ENCODE measurements around the gene CBX2.
"Not testable (repeated sequence)": the region's sequence is repeated elsewhere in the genome, so short reads cannot be mapped to it uniquely, and the experiment has no call there.

The CBX2 gene

DNA sequence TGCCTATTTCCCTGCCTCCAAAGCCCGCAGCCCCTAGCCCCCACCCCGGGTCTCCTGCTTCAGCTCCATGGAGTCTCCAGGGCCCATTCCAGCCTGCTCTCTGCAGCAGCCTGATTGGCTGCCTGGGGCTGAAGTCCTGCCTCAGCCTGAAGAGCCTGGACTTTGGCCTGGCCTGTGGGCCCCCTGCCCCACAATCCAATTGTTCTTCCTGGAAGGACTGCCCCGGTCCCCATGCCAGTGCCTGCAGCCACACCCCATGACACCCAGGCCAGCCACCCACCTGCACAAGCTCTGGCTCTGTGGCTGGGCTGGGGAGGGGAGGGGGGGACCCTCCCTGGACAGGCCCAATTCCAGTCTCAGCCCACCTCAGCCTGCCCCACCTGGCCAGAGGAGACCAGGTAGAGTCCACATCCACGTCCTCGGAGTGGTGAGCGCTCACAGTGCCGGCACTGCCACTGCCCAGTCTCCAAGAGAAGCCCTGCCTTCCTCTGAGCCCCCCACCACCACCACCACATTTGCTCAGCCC lies 34.9 kb upstream of the CBX2 start:
- no peak for DNase-seq (ENCODE audit: low read depth in 2 of 2)

DNA sequence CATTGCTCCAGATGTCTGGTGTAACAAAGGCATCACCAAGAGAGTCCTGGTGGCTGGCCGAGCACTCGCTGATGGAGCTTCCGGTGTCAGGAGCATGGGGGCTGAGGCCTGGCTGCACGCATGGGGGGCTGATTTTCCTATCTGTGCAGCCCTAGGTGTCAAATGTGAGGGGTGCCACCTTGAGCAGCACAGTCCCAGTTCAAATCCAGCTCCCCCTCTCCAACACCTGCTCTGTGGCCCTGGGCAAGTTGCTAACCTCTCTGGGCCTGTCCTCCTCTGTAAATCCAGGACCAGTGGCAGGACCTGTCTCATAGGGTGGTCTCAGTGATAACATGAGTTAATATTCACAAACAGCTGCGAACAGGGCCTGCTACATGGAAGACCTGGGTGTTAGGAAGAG lies 34.3 kb upstream of the CBX2 start:
- no peak for DNase-seq (ENCODE audit: low read depth in 2 of 2)

DNA sequence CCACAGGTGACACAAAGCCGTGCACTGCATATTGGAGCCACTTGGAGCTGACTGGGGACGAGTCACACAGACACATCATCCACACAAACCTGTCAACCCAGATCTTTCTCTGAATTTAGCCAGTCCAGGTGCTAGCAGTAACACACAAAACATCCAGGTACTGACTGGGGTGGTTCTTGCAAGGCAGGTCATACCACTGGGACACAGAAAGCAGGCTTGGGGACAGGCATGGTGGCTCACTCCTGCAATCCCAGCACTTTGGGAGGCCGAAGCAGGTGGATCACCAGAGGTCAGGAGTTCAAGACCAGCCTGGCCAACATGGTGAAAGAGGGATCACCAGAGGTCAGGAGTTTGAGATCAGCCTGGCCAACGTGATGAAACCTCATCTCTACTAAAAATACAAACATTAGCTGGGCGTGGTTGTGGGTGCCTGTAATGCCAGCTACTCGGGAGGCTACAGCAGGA lies 32.3 kb upstream of the CBX2 start:
- no peak for DNase-seq (ENCODE audit: low read depth in 2 of 2)

DNA sequence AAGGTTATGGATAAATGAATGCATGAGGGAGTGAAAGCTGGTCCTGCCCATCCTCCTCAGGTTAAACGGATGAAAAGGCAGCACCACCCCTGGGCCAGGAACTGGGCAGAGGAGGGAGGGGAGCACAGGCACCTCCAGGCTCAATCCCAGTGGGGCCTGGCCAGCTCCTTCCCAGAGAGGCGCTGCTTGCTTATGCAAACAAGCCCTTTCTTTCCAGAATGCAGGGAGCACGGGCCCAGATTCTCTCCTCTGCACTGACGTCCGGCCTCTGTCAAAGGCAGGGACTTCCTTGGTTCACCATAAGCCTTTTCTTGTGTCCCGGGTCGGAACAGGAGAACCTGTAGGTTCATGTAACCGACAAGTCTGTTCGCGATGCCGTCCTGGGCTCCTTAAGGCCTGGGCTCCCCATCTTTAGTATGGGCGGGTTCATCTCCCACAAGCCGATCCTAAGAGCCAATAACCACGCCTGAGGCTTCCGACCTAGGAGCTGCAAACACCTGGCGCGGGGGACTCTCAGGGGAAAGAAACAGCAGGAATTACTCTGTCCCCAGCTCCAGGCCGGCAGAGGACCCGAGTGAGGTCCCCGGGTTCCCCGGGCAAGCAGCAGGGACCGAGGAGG lies 30.9 kb upstream of the CBX2 start:
- DNase-seq (ENCODE audit: low read depth in 2 of 2): no peak

DNA sequence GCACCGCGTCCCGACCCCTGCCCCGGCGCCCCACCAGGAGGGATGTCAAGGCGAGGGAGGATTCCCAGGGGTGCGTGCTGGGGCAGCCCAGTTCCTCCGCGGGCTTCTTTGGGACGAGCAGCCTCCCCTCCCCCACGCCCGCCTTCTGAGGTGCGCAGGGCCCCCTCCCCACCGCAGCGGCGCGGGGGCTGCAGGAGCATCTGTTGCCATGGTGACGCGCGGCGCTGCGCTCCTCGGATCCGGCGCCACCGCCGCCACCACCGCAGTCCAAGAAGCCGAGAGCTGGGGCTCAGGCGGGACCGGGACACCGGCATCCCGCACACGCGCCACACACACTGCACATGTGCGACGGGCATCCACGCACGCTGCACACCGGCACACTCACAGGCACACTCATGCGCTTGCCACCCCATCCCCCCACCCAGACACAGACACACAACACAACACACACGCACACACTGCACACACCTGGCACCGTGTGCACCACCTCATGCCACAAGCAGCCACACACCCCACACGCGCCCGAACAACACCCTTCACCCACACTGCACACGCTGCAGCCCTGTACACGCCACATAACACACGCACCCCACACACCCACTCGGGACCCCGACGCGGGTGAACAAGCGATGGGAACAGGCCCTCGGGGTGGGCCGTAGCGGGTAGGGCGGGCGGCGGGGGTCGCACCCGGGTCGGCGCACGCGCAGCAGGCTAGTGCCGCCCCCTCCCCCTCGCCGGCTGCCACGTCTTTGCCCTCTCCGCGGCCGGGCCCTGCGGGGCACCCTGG lies 30.2 kb upstream of the CBX2 start:
- DNase-seq (ENCODE audit: low read depth in 2 of 2): no peak

DNA sequence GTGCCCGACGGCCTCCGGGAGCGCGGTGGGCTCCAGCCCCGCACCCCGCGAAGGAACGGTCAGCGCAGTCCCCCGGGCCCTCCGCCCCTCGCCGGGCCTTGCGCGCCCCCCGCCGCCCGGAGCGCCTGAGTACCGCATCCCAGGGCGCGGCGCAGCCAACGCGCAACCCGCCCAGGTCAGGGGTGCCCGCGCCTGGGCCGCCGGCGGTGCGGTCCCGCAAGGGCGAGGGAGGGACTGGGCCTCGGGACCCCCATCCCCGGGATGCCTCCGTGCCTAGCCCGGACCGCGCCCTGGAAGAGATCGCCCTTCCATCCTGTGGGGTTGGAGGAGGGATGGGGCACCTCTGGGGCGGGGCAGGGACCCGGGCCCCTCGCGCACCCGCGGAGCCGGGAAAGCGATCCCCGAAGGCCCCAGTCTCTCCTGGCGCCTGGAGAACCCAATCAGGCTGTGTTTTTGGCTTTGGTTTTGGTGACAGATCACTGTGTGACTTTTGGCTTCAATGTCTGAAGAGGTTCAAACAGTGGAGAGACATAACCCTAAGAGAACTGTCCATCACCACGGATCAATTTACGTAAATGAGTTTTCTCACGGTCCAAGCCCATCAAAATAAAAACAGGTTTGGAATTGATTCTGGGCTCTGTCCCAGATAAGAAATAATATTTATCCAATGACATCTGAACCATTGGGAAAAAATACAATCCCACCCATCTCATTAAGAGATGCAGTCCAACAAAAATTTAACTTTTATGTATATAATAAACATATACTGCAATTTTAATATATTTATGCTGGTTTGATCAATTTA lies 29.5 kb upstream of the CBX2 start:
- DNase-seq (ENCODE audit: low read depth in 2 of 2): no peak

DNA sequence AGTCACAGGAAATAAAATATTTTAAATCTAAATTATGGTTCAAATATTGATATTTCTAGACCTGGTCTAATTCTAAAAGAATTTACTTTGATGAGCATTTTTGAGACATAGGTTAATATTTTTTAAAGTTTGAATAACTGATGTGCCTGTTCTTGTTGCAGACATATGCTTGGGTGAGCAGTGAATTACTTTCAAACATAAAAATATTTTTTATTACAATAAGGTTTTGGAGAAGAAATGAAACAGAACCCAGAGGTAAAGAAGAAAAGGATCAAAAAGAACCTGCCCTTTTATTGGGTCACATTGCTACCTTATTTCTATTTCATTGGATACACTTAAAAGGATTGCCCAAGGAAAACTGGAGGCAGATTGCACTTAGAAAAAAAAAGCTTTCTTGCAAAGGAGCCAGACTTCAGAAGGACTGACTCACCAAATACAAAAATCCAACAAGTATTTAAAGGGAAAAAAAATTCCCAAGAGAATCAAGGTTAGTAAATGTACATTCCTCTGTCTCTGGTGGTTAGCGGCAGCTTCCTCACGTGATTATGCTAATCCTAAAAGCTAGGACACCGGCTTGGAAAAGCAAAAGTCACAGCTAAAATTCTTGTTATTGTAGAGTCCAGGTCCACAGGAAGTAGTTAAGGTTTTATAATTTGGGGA lies 28.7 kb upstream of the CBX2 start:
- no peak for DNase-seq (ENCODE audit: low read depth in 2 of 2)

DNA sequence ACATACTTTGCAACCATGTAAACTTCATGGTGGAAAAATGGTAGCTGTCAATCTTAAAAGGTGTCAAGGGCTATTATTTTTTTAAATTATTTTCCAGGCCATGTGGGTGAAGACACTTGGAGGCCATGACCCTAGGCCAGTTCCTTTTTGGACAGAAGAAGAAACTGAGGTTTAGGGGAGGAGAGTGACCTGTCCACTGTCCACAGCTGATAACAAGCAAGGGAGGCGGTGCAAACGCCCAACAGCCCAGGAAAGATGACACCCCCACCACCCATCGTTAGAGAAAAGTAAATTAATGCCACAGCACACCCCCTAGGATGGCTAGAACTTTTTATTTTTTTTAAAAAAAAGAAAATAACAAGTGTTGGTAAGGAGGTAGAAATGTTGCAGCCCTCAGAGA lies 28.0 kb upstream of the CBX2 start:
- DNase-seq (ENCODE audit: low read depth in 2 of 2): no peak

DNA sequence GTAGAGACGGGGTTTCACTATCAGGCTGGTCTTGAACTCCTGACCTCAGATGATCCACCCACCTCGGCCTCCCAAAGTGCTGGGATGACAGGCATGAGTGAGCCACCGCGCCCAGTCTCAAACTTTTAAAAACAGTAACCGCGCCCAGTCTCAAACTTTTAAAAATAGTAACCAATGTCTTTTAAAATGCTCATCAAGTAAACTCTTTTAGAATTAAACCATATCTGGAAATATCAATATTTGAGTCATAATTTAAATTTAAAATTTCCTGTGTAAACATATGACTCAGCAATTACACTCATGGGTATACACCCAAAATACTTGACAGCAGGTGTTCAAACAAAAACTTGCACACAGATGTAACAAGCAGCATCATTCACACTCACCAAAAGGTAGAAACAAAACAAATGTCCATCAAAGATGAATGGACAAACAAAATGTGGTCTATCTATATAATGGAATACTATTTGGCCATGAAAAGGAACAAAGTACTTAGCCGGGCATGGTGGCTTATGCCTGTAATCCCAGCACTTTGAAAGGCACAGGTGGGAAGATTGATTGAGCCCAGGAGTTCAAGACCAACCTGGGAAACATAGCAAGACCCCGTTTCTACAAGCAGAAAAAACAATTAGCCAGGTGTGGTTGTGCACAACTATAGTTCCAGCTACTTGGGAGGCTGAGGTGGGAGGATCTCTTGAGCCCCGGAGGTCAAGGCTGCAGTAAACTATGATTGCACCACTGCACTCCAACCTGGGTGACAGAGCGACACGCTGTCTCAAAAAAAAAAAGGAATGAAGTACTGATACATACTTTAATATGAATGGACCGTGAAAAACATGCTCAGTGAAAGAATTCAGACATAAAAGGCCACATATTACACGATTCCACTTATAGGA lies 27.1 kb upstream of the CBX2 start:
- DNase-seq (ENCODE audit: low read depth in 2 of 2): no peak

DNA sequence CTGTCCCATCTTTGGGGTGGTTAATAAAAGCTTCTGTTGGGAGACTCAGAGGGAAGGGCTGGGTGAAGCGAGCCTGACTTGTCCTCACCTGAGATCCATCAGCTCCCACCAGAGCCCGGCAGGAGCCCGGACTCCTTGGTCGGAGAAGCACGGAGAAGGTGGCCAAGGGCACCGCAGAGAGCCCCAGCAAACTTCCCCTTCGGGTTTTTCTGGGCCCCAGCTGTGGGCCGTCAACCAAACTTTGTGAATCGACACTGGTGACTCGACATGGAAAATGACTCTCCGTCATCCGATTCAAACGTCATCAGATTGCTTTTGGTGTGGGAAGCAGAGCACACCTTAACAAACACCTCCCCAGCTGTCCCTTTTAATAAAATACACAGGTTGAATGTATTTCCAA lies 25.8 kb upstream of the CBX2 start:
- DNase-seq (ENCODE audit: low read depth in 2 of 2): no peak

DNA sequence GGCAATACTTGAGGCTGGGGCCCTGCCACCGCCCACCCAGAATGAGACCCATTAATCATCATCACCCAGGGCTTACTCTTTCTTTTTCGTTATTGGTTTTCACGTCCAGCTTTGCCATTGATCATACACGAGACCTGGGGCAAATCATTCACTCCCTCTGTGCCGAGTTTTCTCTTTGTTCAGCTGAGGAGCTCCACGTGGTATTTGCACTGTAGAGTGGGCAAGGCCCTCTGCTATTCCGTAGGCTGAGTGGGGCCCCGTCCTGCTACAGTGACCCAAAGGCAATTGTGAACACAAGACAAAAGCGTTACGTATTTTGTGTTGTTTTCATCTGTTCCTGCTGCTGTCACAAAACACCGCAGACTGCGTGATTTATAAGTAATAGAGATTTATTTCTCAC lies 23.6 kb upstream of the CBX2 start:
- no peak for DNase-seq (ENCODE audit: low read depth in 2 of 2)

DNA sequence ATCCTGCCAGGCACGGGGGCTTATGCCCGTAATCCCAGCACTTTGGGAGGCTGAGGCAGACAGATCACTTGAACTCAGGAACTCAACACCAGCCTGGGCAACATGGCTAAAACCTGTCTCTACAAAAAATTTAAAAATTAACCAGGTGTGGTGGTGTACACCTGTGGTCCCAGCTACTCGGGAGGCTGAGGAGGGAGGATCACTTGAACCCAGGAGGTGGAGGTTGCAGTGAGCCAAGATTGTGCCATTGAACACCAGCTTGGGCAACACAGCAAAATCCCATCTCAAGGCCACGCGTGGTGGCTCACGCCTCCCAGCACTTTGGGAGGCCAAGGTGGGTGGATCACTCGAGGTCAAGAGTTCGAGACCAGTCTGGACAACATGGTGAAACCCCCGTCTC lies 23.0 kb upstream of the CBX2 start:
- not testable (repeated sequence) for DNase-seq (ENCODE audit: low read depth in 2 of 2)

DNA sequence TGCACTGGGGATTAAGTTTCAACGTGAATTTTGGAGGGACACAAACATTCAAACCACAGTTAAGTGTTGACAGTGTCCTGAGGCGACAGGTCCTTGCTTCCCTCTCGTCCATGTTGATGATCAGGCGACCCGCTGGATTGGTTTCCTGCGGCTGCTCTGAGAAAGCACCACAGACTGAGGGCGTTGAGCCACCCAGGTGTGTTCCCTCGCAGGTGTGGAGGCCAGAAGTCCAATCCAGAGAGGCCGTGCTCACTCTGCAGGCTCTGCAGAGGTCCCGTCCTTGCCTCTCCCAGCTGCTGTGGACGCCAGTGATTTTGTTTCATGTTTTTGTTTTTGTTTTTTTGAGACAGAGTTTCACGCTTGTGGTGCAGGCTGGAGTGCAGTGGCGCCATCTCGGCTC lies 22.4 kb upstream of the CBX2 start:
- no peak for DNase-seq (ENCODE audit: low read depth in 2 of 2)

DNA sequence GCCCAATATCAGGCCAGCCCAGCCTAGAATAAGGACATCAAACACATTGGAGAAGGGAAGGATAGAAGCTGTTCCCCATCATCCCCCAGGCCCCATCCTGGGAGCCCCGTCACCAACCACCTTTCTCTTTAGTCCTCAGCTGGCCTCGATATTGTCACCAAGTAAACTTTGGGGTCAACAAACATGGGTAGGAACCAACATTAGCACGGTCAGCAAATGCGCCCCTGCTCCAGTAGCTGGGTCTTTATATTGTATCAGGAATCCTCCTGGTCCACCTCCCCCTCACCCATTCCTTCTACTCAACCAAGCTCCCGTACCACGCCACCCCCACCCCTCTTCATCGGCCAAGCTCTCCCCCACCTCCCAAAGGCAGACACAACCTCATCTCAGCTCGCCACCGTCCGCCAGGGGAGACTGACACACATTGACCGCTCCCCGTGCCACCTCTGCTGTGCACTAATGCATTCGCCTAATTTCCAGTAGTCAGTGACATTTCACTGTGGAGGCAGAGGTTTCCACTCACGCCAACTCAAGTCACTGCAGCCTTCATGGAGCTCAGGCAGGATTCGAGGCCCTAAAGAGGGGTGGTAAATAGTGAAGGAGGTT lies 20.7 kb upstream of the CBX2 start:
- no peak for DNase-seq (ENCODE audit: low read depth in 2 of 2)

DNA sequence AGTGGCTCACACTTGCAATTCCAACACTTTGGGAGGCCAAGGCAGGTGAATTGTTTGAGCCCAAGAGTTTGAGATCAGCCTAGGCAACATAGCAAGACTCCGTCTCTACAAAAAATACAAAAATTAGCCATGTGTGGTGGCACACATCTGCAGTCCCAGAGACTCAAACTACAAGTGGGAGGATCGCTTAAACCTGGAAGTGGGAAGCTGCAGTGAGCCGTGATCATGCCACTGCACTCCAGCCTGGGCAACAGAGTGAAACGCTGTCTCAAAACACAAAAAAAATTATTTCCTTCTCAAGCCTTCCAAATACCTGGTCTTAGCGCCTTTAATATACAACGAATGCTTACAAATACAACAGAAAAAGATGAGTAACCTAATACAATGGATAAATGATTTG lies 19.7 kb upstream of the CBX2 start:
- DNase-seq (ENCODE audit: low read depth in 2 of 2): no peak

DNA sequence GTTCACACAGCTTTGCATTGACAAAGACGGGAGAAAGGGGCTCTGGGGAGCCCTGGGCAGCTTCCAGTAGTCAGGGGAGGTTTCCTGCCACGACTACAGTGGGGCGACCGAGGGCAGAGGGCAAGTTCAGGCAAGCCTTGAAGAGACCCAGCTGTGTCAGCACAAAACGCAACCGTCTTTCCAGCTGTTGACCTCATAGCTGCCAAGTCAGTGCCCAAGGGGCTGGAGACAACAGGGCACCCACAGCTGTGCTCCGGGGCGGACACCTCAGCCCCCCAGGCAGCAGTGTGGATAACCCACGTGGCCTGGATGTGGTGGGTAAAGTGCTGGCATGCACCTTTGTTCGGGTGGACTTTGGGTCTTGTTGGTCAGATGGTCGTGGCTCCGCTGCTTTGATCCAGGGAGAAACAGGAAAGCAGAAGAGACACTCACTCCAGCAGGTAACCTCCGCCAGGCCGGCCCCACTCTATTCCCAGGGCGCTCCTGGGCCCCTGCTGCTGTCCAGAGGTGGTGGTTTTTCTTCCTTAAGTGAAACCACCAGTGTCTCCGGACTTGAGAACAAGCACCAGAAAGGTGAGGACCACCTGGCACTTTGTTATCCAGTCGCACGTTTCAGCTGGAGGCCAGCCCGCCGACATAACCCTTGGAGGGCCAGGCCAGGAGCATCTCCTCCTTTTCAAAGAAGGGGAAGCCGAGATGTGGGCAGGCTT lies 17.6 kb upstream of the CBX2 start:
- DNase-seq (ENCODE audit: low read depth in 2 of 2): no peak

DNA sequence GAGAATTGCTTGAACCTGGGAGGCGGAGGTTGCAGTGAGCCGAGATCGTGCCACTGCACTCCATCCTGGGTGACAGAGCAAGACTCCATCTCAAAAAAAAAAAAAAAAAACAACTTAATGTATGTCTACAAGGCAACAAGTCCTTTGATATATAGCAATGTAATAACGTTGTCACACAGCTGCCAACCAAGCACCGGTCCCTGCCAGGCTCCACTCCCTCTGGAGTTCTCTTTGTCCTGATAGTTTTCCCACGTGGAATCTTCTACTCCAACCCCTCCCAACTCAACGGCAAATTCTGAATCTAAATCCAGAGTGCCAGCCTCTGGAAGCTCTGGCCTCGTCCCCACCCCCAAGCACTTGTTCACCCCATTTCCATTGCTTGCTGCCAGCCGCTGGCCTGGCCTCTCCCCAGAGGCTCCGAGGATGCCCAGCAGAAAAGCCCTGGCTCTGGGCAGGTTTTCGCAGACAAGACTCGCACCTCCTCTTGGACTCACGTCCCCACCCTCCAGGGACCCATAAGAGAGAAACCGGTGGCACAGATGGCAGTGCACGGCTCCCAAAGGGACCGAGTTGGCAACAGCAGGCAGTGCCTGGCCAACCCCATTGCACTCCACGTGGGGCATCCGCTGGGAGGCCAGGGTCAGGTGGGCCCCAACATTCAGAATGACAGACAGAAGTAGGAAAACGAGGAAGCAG lies 15.9 kb upstream of the CBX2 start:
- DNase-seq (ENCODE audit: low read depth in 2 of 2): no peak

DNA sequence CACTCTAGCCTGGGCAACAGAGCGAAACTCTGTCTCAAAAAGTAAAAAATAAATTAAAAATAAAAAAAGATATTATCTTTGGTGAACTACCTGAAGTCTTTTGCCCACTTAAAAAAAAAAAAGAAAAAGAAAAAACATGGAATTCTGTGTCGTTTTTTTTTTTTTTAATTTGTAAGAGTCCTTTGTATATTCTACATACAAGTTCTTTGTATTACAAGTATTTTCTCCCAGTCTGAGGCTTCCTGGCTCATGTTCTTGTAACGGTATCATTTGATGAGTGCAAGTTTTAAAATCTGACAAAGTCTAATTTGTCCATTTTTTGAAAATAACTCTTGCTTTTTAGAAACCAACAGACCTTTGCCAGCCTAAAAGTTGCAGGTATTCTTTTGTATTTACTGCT lies 12.2 kb upstream of the CBX2 start:
- no peak for DNase-seq (ENCODE audit: low read depth in 2 of 2)

Data from activated CD4-positive, alpha-beta T cell treated with anti-CD3 and anti-CD28 coated beads for 24 hours (primary cell).